NT2/D1 (cell line): ENCODE measurements around the gene TCF25.

Experiments used
- SUZ12 ChIP-seq: IDR thresholded peaks from 2 replicates; pipeline ENCODE4 v1.6.1; 2011; ENCODE audit not compliant: insufficient read length, insufficient read depth; ENCODE audit errors: extremely low read depth
- YY1 ChIP-seq: IDR thresholded peaks from 2 replicates; pipeline ENCODE4 v1.6.1; 2011; ENCODE audit not compliant: insufficient read length, insufficient read depth

GRCh38 chr16:89847051-89847939 is 26.1 kb upstream of the TCF25 start:
- TF ChIP-seq YY1 (no peak), SUZ12 (no peak)
